H1 (cell line): Measurements from ENCODE around the gene NKX6-1.

ENCODE experiments used
- EP300 ChIP-seq, 2 experiments: IDR thresholded peaks; 1 replicate in 1 of 2; 2 replicates in 1 of 2; pipeline ENCODE4 v1.6.1; 2011 to 2012; ENCODE audit warnings: low read depth in 2 of 2, low read length in 2 of 2, mild to moderate bottlenecking in 2 of 2, borderline replicate concordance in 1 of 2, inconsistent platforms in 1 of 2, moderate library complexity in 1 of 2
- RAD21 ChIP-seq, 2 experiments: IDR thresholded peaks in 1 of 2; conservative IDR thresholded peaks in 1 of 2; 2 replicates each; pipeline ENCODE4 v1.6.1; 2011; ENCODE audit warnings: low read depth in 2 of 2, low read length in 2 of 2, improper control_type of control experiment in 1 of 2, inconsistent platforms in 1 of 2, mild to moderate bottlenecking in 1 of 2, moderate library complexity in 1 of 2

- peak; percentile 26 to 33; a peak in 2 of 4 replicates for TF ChIP-seq RAD21 (IDR thresholded peaks at IDR 0.05 in 1 of 2, conservative IDR thresholded peaks at IDR 0.05 in 1 of 2; ENCODE audit: low read depth in 2 of 2, low read length in 2 of 2)
- TF ChIP-seq EP300 (IDR thresholded peaks at IDR 0.05; ENCODE audit: borderline replicate concordance in 1 of 2, low read depth in 2 of 2, low read length in 2 of 2), result no peak
Measured at GRCh38 chr4:84501202-84501503, 2.1 kb upstream of the NKX6-1 start.
